ENCODE results near the gene TEAD1.

The TEAD1 gene

GRCh38 chr11:12790861-12791616, 116.8 kb downstream of the TEAD1 start:
- no peak for TF ChIP-seq POLR2AphosphoS5 (IDR thresholded peaks at IDR 0.05; ENCODE audit: low read depth, low read length)
- TF ChIP-seq, protein P1, sequence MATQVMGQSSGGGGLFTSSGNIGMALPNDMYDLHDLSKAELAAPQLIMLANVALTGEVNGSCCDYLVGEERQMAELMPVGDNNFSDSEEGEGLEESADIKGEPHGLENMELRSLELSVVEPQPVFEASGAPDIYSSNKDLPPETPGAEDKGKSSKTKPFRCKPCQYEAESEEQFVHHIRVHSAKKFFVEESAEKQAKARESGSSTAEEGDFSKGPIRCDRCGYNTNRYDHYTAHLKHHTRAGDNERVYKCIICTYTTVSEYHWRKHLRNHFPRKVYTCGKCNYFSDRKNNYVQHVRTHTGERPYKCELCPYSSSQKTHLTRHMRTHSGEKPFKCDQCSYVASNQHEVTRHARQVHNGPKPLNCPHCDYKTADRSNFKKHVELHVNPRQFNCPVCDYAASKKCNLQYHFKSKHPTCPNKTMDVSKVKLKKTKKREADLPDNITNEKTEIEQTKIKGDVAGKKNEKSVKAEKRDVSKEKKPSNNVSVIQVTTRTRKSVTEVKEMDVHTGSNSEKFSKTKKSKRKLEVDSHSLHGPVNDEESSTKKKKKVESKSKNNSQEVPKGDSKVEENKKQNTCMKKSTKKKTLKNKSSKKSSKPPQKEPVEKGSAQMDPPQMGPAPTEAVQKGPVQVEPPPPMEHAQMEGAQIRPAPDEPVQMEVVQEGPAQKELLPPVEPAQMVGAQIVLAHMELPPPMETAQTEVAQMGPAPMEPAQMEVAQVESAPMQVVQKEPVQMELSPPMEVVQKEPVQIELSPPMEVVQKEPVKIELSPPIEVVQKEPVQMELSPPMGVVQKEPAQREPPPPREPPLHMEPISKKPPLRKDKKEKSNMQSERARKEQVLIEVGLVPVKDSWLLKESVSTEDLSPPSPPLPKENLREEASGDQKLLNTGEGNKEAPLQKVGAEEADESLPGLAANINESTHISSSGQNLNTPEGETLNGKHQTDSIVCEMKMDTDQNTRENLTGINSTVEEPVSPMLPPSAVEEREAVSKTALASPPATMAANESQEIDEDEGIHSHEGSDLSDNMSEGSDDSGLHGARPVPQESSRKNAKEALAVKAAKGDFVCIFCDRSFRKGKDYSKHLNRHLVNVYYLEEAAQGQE (IDR thresholded peaks at IDR 0.05; ENCODE audit: insufficient read depth in 1 of 2, low read depth in 2 of 2, low read length in 2 of 2) = no peak
- no peak for TF ChIP-seq SIN3A (IDR thresholded peaks at IDR 0.05; ENCODE audit: borderline replicate concordance, insufficient read depth, low read length)
- TF ChIP-seq FOXP2 (optimal IDR thresholded peaks at IDR 0.05; ENCODE audit: borderline replicate concordance, extremely low read depth, extremely low read length, insufficient read depth) = no peak
- TF ChIP-seq TAF1 (IDR thresholded peaks at IDR 0.05; ENCODE audit: borderline replicate concordance, insufficient read depth, low read length) = no peak

GRCh38 chr11:12792018-12792417, 117.8 kb downstream of the TEAD1 start:
- TF ChIP-seq, protein P1 (IDR thresholded peaks at IDR 0.05; ENCODE audit: insufficient read depth in 1 of 2, low read depth in 2 of 2, low read length in 2 of 2) = no peak
- no peak for TF ChIP-seq SIN3A (IDR thresholded peaks at IDR 0.05; ENCODE audit: borderline replicate concordance, insufficient read depth, low read length)

DNA sequence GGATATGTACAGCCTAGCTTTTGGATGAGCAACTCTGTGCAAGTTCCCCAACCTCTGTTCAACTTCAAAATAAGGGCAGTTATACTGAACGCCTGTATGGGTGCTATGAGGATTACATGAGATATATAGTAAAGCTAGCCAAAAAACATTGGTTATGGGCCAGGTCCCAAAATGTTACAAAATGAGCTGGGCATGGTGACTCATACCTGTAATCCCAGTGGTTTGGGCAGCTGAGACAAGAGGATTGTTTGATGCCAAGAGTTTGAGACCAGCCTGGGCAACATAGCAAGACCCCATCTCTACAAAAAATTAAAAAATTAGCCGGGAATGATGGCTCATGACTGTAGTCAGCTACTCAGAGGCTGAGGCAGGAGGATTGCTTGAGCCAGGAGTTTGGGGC, 118.4 kb downstream of the TEAD1 start:
- no peak for TF ChIP-seq FOXP2 (optimal IDR thresholded peaks at IDR 0.05; ENCODE audit: borderline replicate concordance, extremely low read depth, extremely low read length, insufficient read depth)
- TF ChIP-seq TAF1 (IDR thresholded peaks at IDR 0.05; ENCODE audit: borderline replicate concordance, insufficient read depth, low read length) = no peak
- TF ChIP-seq, protein P1 (IDR thresholded peaks at IDR 0.05; ENCODE audit: insufficient read depth in 1 of 2, low read depth in 2 of 2, low read length in 2 of 2) = no peak
- TF ChIP-seq POLR2AphosphoS5 (IDR thresholded peaks at IDR 0.05; ENCODE audit: low read depth, low read length) = no peak
- no peak for TF ChIP-seq SIN3A (IDR thresholded peaks at IDR 0.05; ENCODE audit: borderline replicate concordance, insufficient read depth, low read length)

DNA sequence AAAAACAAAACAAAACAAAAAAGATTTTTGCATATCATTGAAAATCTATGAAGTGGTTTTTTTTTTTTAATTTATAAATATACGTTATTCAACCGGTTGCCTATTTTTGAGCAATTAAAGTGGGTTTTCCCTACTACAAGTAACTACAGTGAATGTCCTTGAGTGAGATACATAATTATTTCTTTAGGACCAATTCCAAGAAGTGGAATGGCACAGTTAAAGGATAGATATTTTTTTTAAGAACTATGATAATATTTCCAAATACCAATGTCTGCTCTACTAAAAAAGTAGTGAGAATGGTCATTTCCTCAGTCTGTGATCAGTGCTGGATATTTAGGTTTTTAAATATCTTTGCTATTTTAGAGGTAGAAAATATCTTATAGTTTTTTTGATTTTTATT, 118.8 kb downstream of the TEAD1 start:
- TF ChIP-seq FOXP2 (optimal IDR thresholded peaks at IDR 0.05; ENCODE audit: borderline replicate concordance, extremely low read depth, extremely low read length, insufficient read depth) = no peak
- no peak for TF ChIP-seq SIN3A (IDR thresholded peaks at IDR 0.05; ENCODE audit: borderline replicate concordance, insufficient read depth, low read length)
- no peak for TF ChIP-seq POLR2AphosphoS5 (IDR thresholded peaks at IDR 0.05; ENCODE audit: low read depth, low read length)
- no peak for TF ChIP-seq TAF1 (IDR thresholded peaks at IDR 0.05; ENCODE audit: borderline replicate concordance, insufficient read depth, low read length)

- no peak for TF ChIP-seq POLR2AphosphoS5 (IDR thresholded peaks at IDR 0.05; ENCODE audit: low read depth, low read length)
- TF ChIP-seq FOXP2 (optimal IDR thresholded peaks at IDR 0.05; ENCODE audit: borderline replicate concordance, extremely low read depth, extremely low read length, insufficient read depth) = no peak
- TF ChIP-seq, protein P1 (IDR thresholded peaks at IDR 0.05; ENCODE audit: insufficient read depth in 1 of 2, low read depth in 2 of 2, low read length in 2 of 2) = no peak
- TF ChIP-seq SIN3A (IDR thresholded peaks at IDR 0.05; ENCODE audit: borderline replicate concordance, insufficient read depth, low read length) = no peak
- no peak for TF ChIP-seq TAF1 (IDR thresholded peaks at IDR 0.05; ENCODE audit: borderline replicate concordance, insufficient read depth, low read length)
Observed at GRCh38 chr11:12793506-12793905, 119.3 kb downstream of the TEAD1 start.
